K562 (cell line): Measurements from ENCODE around the gene FTL. TPM values are rescaled to one million over a fixed set of nuclear protein-coding genes. Genes with fewer than 3 reads are reported as not detected.

Experiments
- CTCFL ChIP-seq: IDR thresholded peaks from 2 replicates; pipeline ENCODE4 v1.6.1; 2011; ENCODE audit warnings: borderline replicate concordance, low read depth, mild to moderate bottlenecking, moderate library complexity, low read length; ENCODE audit not compliant: insufficient read depth, poor library complexity, severe bottlenecking
- ETV1 ChIP-seq: fragments of 450-650 bp; conservative IDR thresholded peaks from 2 replicates; pipeline ENCODE4 v1.6.1; 2016; ENCODE audit warnings: missing genetic modification characterization, control low read depth, low read depth, missing compliant biosample characterization
- FOS ChIP-seq: IDR thresholded peaks from 3 replicates; pipeline ENCODE4 v1.6.1; 2011; ENCODE audit not compliant: insufficient read length; ENCODE audit errors: extremely low read depth
- FOXA3 ChIP-seq, 2 experiments: fragments of 450-650 bp in 1 of 2; sonication (generic) in 1 of 2; formaldehyde crosslinking; IDR thresholded peaks in 1 of 2; conservative IDR thresholded peaks in 1 of 2; 2 replicates each; pipeline versions ENCODE4 v1.4.0 to v1.8.0; 2020 to 2022; ENCODE audit warnings: mild to moderate bottlenecking in 2 of 2, missing genetic modification reagents in 1 of 2
- FOXM1 ChIP-seq, 2 experiments: fragments of 450-650 bp in 1 of 2; sonication (generic) in 1 of 2; formaldehyde crosslinking in 1 of 2; IDR thresholded peaks; 2 replicates each; pipeline versions ENCODE4 v1.6.1 to v1.9.0; 2017 to 2022; ENCODE audit warnings: low read depth in 2 of 2, mild to moderate bottlenecking in 2 of 2, missing genetic modification reagents in 1 of 2, moderate library complexity in 1 of 2
- HDAC1 ChIP-seq, 2 experiments: fragments of 450-650 bp; IDR thresholded peaks; 2 replicates each; pipeline ENCODE4 v1.6.1; 2016 to 2017; ENCODE audit warnings: inconsistent platforms in 1 of 2, mild to moderate bottlenecking in 1 of 2, moderate library complexity in 1 of 2
- HNRNPL ChIP-seq: fragments of 200-400 bp; formaldehyde crosslinking; IDR thresholded peaks from 2 replicates; pipeline ENCODE4 v1.6.1; 2017; ENCODE audit warnings: low read depth, mild to moderate bottlenecking, low read length
- HSF4 ChIP-seq: fragments of 250-450 bp; sonication (Bioruptor Pico); IDR thresholded peaks from 2 replicates; pipeline ENCODE4 v2.1.2; 2022; ENCODE audit warnings: mild to moderate bottlenecking, moderate library complexity, borderline replicate concordance
- MED1 ChIP-seq: sonication (generic); formaldehyde crosslinking; IDR thresholded peaks from 2 replicates; pipeline ENCODE4 v1.8.1; 2023; ENCODE audit warnings: missing genetic modification reagents, borderline replicate concordance
- NBN ChIP-seq: fragments of 450-650 bp; IDR thresholded peaks from 2 replicates; pipeline ENCODE4 v1.6.1; 2016; ENCODE audit warnings: low read depth, mild to moderate bottlenecking
- NRF1 ChIP-seq, 2 experiments: fragments of 450-650 bp; IDR thresholded peaks in 1 of 2; conservative IDR thresholded peaks in 1 of 2; 2 replicates each; pipeline ENCODE4 v1.6.1; 2014; ENCODE audit warnings: mild to moderate bottlenecking in 2 of 2
- RAD21 ChIP-seq, 2 experiments: fragments of 250-450 bp in 1 of 2; fragments of 450-650 bp in 1 of 2; sonication (Bioruptor Pico) in 1 of 2; formaldehyde crosslinking in 1 of 2; IDR thresholded peaks in 1 of 2; conservative IDR thresholded peaks in 1 of 2; 2 replicates each; pipeline versions ENCODE4 v1.4.0 to v1.8.0; 2020 to 2022; ENCODE audit warnings: mild to moderate bottlenecking in 2 of 2, moderate library complexity in 1 of 2
- SREBF2 ChIP-seq: sonication (generic); formaldehyde crosslinking; IDR thresholded peaks from 2 replicates; pipeline ENCODE4 v1.4.0; 2020; ENCODE audit warnings: mild to moderate bottlenecking, missing genetic modification reagents
- TARDBP ChIP-seq: fragments of 450-650 bp; IDR thresholded peaks from 2 replicates; pipeline ENCODE4 v1.6.1; 2016
- TFAP4 ChIP-seq: sonication (generic); formaldehyde crosslinking; IDR thresholded peaks from 2 replicates; pipeline ENCODE4 v1.8.0; 2022; ENCODE audit warnings: missing genetic modification reagents, mild to moderate bottlenecking, moderate library complexity, borderline replicate concordance
- ZBTB7A ChIP-seq: IDR thresholded peaks from 2 replicates; pipeline ENCODE4 v1.6.1; 2011; ENCODE audit warnings: low read depth, mild to moderate bottlenecking, low read length, moderate library complexity, borderline replicate concordance; ENCODE audit not compliant: control insufficient read depth
- ZNF347 ChIP-seq: fragments of 450-650 bp; formaldehyde crosslinking; IDR thresholded peaks from 2 replicates; pipeline ENCODE4 v1.4.0; 2020; ENCODE audit warnings: low read depth, mild to moderate bottlenecking, moderate library complexity
- polyA plus RNA-seq, 8 experiments: library from polyadenylated mRNA; depleted of rRNA in 4 of 8; stranded (reverse) in 5 of 8; unstranded in 3 of 8; fragments of >200 nt; fragmentation: Nextera tagmentation in 2 of 8; fragmentation: Illumina TruSeq in 1 of 8; extraction: Ambion mirVana in 2 of 8; extraction: Trizol in 1 of 8; gene quantifications; 2 replicates each; pipeline versions ENCODE4 v1.2.1 to v1.2.3, GENCODE V29; 2011 to 2014; ENCODE audit warnings: inconsistent platforms in 1 of 8, missing spikeins in 1 of 8
- total RNA-seq, 7 experiments: library from RNA; depleted of rRNA in 6 of 7; stranded (reverse); fragments of >200 nt in 6 of 7; fragmentation: Illumina TruSeq in 2 of 7; extraction: Trizol in 2 of 7; gene quantifications; 2 replicates each; pipeline versions ENCODE4 v1.2.1 to v1.2.3, GENCODE V29; 2011 to 2021; ENCODE audit warnings: low replicate concordance in 1 of 7
- TF ChIP-seq, protein P1 (sequence below), 2 experiments: IDR thresholded peaks; 2 replicates each; pipeline ENCODE4 v1.6.1; 2011; ENCODE audit warnings: borderline replicate concordance in 1 of 2, control low read depth in 1 of 2, low read depth in 1 of 2, low read length in 1 of 2, mild to moderate bottlenecking in 1 of 2, mixed read lengths in 1 of 2, moderate library complexity in 1 of 2; ENCODE audit not compliant: insufficient read depth in 1 of 2, insufficient read length in 1 of 2, poor library complexity in 1 of 2, severe bottlenecking in 1 of 2; ENCODE audit errors: extremely low read depth in 1 of 2
- TF ChIP-seq, protein P2 (sequence below): fragments of 450-650 bp; IDR thresholded peaks from 2 replicates; pipeline ENCODE4 v1.6.1; 2014; ENCODE audit warnings: low read depth, mild to moderate bottlenecking, moderate library complexity, borderline replicate concordance

Gene FTL
- total and polyA plus RNA-seq, 9 of the 15 experiments (the other 6 are each of a cell fraction or from before 2014, with no cell fraction given), result 1,231 to 27,415 (median 3,965) TPM

DNA sequence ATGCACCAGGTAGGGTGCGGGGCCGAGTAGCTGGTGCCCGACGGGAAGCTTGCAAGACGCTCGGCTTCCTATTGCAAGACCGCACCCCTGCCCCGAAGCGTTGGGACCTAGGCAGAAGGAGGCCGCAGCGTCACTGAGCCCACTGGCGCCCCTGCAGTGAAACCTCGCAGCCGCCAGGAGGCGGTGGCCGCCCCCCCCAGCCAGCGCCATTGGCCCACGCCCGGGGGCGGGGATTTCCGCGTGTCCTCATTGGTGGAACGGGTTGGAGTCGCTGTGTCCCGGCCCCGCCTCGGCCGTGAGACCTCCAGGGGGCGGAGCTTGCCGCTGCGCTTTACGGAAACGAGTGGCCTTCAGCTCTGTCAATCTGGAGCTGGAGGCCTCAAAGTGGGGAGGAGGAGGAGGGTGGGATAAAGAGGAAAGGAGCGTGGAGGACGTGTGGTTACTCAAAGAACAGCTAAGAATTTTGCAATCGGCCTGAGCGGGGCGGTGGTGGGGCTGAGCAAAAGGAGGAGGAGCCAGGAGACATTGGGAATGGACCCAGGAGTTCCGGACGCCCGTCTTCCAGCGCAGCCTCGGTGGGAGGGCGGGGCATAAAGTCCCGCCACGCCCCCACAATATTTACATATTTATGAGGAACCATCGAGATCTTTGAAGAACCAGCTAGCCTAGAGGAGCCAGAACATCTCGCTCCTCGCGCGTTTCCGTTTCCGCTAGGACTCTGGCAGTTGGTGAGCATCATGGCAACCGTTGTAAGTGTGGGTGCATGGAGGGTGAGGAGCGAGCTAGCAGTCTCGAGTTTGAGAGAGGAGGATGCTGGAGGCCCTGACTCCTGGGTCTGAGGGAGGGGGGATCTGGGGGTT is 28.3 kb downstream of the FTL start, which contains the start of the genes GYS1 and RUVBL2 (continued):
- no peak for TF ChIP-seq ZNF347
- TF ChIP-seq SREBF2, result no peak
- TF ChIP-seq HSF4, result no peak
- TF ChIP-seq, protein P1, sequence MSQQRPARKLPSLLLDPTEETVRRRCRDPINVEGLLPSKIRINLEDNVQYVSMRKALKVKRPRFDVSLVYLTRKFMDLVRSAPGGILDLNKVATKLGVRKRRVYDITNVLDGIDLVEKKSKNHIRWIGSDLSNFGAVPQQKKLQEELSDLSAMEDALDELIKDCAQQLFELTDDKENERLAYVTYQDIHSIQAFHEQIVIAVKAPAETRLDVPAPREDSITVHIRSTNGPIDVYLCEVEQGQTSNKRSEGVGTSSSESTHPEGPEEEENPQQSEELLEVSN (IDR thresholded peaks at IDR 0.05; ENCODE audit: borderline replicate concordance in 1 of 2, extremely low read depth in 1 of 2, insufficient read depth in 1 of 2, insufficient read length in 1 of 2, low read depth in 1 of 2, low read length in 1 of 2, poor library complexity in 1 of 2, severe bottlenecking in 1 of 2), result peak in 1 of 2 experiments; percentile 35
- TF ChIP-seq NRF1 (conservative IDR thresholded peaks at IDR 0.05 in 1 of 2, IDR thresholded peaks at IDR 0.05 in 1 of 2), result peak; percentile 87 to 89
- peak; percentile 44 for TF ChIP-seq CTCFL
- TF ChIP-seq RAD21 (CRISPR knock-in tag; conservative IDR thresholded peaks at IDR 0.05 in 1 of 2, IDR thresholded peaks at IDR 0.05 in 1 of 2), result peak; percentile 36 to 46
- peak; percentile 89 for TF ChIP-seq FOS
- TF ChIP-seq NBN, result peak; percentile 8; the same call in 1 of the 2 replicates
- TF ChIP-seq MED1 (CRISPR knock-in tag), result no peak
- peak; percentile 23; the same call in 1 of the 2 replicates for TF ChIP-seq TARDBP
- TF ChIP-seq, protein P2, sequence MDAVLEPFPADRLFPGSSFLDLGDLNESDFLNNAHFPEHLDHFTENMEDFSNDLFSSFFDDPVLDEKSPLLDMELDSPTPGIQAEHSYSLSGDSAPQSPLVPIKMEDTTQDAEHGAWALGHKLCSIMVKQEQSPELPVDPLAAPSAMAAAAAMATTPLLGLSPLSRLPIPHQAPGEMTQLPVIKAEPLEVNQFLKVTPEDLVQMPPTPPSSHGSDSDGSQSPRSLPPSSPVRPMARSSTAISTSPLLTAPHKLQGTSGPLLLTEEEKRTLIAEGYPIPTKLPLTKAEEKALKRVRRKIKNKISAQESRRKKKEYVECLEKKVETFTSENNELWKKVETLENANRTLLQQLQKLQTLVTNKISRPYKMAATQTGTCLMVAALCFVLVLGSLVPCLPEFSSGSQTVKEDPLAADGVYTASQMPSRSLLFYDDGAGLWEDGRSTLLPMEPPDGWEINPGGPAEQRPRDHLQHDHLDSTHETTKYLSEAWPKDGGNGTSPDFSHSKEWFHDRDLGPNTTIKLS, result peak; percentile 10; the same call in 1 of the 2 replicates
- peak; percentile 71; the same call in 1 of the 2 replicates for TF ChIP-seq TFAP4
- no peak for TF ChIP-seq FOXM1 (IDR thresholded peaks at IDR 0.05; ENCODE audit: low read depth)
- TF ChIP-seq FOXM1 (CRISPR knock-in tag; IDR thresholded peaks at IDR 0.05; ENCODE audit: low read depth), result 0 out of 2 replicates have a peak, but pooled peaks have one; percentile 41
- peak in 1 of 2 experiments; percentile 50; a peak in 1 of 4 replicates for TF ChIP-seq FOXA3 (CRISPR knock-in tag; conservative IDR thresholded peaks at IDR 0.05 in 1 of 2, IDR thresholded peaks at IDR 0.05 in 1 of 2)
- TF ChIP-seq HNRNPL, result no peak
- TF ChIP-seq ETV1, result peak; percentile 52
- TF ChIP-seq ZBTB7A, result peak; percentile 96; the same call in 1 of the 2 replicates
- TF ChIP-seq HDAC1 (IDR thresholded peaks at IDR 0.05), result peak in 1 of 2 experiments; percentile 92; a peak in 2 of 4 replicates
